ENCODE measurements around the gene ZFP42. TPM values are rescaled to one million over a fixed set of nuclear protein-coding genes. Genes with fewer than 3 reads are reported as not detected.
"Not testable (repeated sequence)": the region's sequence is repeated elsewhere in the genome, so short reads cannot be mapped to it uniquely, and the experiment has no call there.

The ZFP42 gene
- total RNA-seq, 1 donor from 2014 or later, result not detected

DNA sequence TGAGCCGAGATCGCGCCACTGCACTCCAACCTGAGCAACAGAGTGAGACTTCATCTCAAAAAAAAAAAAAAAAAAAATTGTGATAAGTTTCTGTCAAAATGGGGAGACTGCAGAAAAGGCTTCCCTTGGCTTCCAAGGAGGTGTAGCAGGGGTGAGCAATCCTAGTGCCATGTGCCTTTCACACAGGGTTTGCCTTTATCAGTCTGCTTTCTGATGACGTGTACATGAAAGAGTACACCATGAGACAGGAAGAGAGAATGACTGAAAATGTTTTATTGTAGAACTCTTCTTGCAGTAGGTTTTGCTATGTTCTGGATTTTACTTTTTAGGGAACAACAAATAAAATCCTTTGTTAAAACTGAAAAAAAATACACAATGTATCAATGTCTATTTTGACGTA is 23.4 kb upstream of the ZFP42 start:
- DNase-seq (ENCODE audit: extremely low spot score in 2 of 2), result no peak
- H3K4me1 ChIP-seq, result no peaks in the 10 kb centered on the region
- H3K9me3 ChIP-seq, result no peaks in the 10 kb centered on the region
- H3K4me3 ChIP-seq, result no peak overlapping the region
- H3K27me3 ChIP-seq, result no peaks in the 10 kb centered on the region
- H3K36me3 ChIP-seq, result no peaks in the 10 kb centered on the region
- no peak for TF ChIP-seq POLR2AphosphoS5 (IDR thresholded peaks at IDR 0.05; ENCODE audit: insufficient read depth in 1 of 2, low read depth in 1 of 2)
- TF ChIP-seq, protein P1, sequence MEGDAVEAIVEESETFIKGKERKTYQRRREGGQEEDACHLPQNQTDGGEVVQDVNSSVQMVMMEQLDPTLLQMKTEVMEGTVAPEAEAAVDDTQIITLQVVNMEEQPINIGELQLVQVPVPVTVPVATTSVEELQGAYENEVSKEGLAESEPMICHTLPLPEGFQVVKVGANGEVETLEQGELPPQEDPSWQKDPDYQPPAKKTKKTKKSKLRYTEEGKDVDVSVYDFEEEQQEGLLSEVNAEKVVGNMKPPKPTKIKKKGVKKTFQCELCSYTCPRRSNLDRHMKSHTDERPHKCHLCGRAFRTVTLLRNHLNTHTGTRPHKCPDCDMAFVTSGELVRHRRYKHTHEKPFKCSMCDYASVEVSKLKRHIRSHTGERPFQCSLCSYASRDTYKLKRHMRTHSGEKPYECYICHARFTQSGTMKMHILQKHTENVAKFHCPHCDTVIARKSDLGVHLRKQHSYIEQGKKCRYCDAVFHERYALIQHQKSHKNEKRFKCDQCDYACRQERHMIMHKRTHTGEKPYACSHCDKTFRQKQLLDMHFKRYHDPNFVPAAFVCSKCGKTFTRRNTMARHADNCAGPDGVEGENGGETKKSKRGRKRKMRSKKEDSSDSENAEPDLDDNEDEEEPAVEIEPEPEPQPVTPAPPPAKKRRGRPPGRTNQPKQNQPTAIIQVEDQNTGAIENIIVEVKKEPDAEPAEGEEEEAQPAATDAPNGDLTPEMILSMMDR (IDR thresholded peaks at IDR 0.05), result no peak
- no peak for TF ChIP-seq POLR2A (IDR thresholded peaks at IDR 0.05)
- intact Hi-C loops (cut with DNase I), result no loop called here
- H3K27ac ChIP-seq, result no peak overlapping the region

DNA sequence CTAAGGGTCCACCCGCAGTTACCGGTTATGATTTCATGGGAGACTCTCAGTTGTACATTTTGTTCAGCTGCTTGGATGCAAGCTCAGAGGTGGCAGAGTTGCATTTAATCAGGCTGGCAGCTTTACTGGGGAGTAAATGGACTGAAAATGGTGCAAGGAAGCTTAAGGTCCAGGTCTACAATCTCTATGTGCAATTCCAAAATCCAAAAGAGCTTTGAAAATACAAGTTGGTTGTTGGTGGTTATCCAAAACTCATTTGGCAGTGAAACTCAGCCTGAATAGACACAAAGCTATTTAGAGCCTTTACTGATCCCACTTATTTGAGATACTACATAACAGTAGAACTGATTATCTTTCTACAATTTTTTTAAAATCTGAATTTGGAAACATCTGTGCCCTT is 11.8 kb upstream of the ZFP42 start:
- Histone ChIP-seq H3K27ac (no peak overlapping the region), H3K4me1 (no peaks in the 10 kb centered on the region), H3K9me3 (no peaks in the 10 kb centered on the region), H3K4me3 (no peak overlapping the region), H3K27me3 (no peaks in the 10 kb centered on the region), H3K36me3 (no peaks in the 10 kb centered on the region)
- no peak for DNase-seq (ENCODE audit: extremely low spot score in 2 of 2)
- TF ChIP-seq, protein P1 (IDR thresholded peaks at IDR 0.05), result no peak
- TF ChIP-seq POLR2A (IDR thresholded peaks at IDR 0.05) (no peak), POLR2AphosphoS5 (IDR thresholded peaks at IDR 0.05; ENCODE audit: insufficient read depth in 1 of 2, low read depth in 1 of 2) (no peak)
- intact Hi-C loops (cut with DNase I), result no loop called here

DNA sequence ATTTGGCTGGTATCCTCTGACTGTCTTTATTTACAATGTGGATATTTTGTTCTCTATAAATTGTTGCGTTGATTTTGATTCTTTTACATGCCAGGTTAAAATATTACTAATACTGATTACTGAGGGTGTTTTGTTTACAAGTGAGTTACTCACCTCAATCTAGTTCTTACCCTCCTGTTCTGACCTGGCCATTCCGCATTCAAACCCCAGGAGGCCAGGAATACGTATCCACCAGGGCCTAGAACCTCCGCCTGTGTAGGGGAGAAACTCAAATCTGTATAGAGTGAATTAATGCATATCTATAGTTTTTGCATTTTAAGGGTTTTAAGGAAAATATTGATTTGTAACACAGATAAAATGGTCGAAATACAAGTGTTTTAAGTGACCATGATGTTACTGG is 2.6 kb upstream of the ZFP42 start:
- Histone ChIP-seq H3K4me1 (no peaks in the 10 kb centered on the region), H3K27ac (no peak overlapping the region), H3K27me3 (no peaks in the 10 kb centered on the region), H3K36me3 (no peaks in the 10 kb centered on the region), H3K4me3 (no peak overlapping the region), H3K9me3 (no peaks in the 10 kb centered on the region)
- intact Hi-C loops (cut with DNase I), result no loop called here
- DNase-seq (ENCODE audit: extremely low spot score in 2 of 2), result no peak
- TF ChIP-seq POLR2AphosphoS5 (IDR thresholded peaks at IDR 0.05; ENCODE audit: insufficient read depth in 1 of 2, low read depth in 1 of 2), result no peak

GRCh38 chr4:187993827-187994226 is 1.7 kb upstream of the ZFP42 start:
- H3K36me3 ChIP-seq, result no peaks in the 10 kb centered on the region
- no peaks in the 10 kb centered on the region for H3K4me1 ChIP-seq
- TF ChIP-seq POLR2AphosphoS5 (IDR thresholded peaks at IDR 0.05; ENCODE audit: insufficient read depth in 1 of 2, low read depth in 1 of 2) (no peak), POLR2A (IDR thresholded peaks at IDR 0.05) (no peak)
- TF ChIP-seq, protein P1 (IDR thresholded peaks at IDR 0.05), result no peak
- H3K27me3 ChIP-seq, result no peaks in the 10 kb centered on the region
- no peaks in the 10 kb centered on the region for H3K9me3 ChIP-seq
- intact Hi-C loops (cut with DNase I), result no loop called here
- no peak overlapping the region for H3K27ac ChIP-seq
- no peak overlapping the region for H3K4me3 ChIP-seq
- no peak for DNase-seq (ENCODE audit: extremely low spot score in 2 of 2)

- Histone ChIP-seq H3K27me3 (no peaks in the 10 kb centered on the region), H3K4me1 (no peaks in the 10 kb centered on the region), H3K27ac (no peak overlapping the region), H3K4me3 (no peak overlapping the region), H3K9me3 (no peaks in the 10 kb centered on the region), H3K36me3 (no peaks in the 10 kb centered on the region)
- DNase-seq (ENCODE audit: extremely low spot score in 2 of 2), result no peak
- intact Hi-C loops (cut with DNase I), result no loop called here
- TF ChIP-seq POLR2A (IDR thresholded peaks at IDR 0.05) (no peak), POLR2AphosphoS5 (IDR thresholded peaks at IDR 0.05; ENCODE audit: insufficient read depth in 1 of 2, low read depth in 1 of 2) (no peak)
- TF ChIP-seq, protein P1 (IDR thresholded peaks at IDR 0.05), result no peak
Observed at GRCh38 chr4:187996502-187997177, 1.1 kb downstream of the ZFP42 start.

DNA sequence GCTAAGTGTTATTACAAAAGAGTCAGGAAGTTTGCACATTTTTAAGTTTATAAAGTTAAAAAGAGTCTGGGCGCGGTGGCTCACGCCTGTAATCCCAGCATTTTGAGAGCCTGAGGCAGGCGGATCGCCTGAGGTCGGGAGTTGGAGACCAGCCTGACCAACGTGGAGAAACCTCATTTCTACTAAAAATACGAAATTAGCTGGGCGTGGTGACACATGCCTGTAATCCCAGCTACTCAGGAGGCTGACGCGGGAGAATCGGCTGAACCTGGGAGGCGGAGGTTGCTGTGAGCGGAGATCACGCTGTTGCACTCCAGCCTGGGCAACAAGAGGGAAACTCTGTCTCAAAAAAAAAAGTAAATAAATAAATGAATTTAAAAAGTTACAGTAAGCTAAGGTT is 2.4 kb downstream of the ZFP42 start:
- H3K27ac ChIP-seq; H3K4me1 ChIP-seq; H3K4me3 ChIP-seq; H3K36me3 ChIP-seq; DNase-seq (ENCODE audit: extremely low spot score in 2 of 2); H3K27me3 ChIP-seq; H3K9me3 ChIP-seq; intact Hi-C loops (cut with DNase I): not testable (repeated sequence)

Measured in vagina (tissue), 2 donors.